ENCODE measurements around the gene AFF3.

Gene AFF3

GRCh38 chr2:99507937-99508818, 634.2 kb downstream of the AFF3 start:
- TF ChIP-seq EGR1 (IDR thresholded peaks at IDR 0.05) = no peak
- no peak for TF ChIP-seq TAF1 (IDR thresholded peaks at IDR 0.05; ENCODE audit: low read depth)
- no peak for TF ChIP-seq USF1 (IDR thresholded peaks at IDR 0.05)
- TF ChIP-seq, protein P1, sequence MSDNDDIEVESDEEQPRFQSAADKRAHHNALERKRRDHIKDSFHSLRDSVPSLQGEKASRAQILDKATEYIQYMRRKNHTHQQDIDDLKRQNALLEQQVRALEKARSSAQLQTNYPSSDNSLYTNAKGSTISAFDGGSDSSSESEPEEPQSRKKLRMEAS (IDR thresholded peaks at IDR 0.05) = no peak
- TF ChIP-seq NFIC (IDR thresholded peaks at IDR 0.05) = no peak
- TF ChIP-seq CEBPB (IDR thresholded peaks at IDR 0.05) = no peak
- no peak for TF ChIP-seq EP300 (IDR thresholded peaks at IDR 0.05; ENCODE audit: borderline replicate concordance)
- TF ChIP-seq TEAD4 (IDR thresholded peaks at IDR 0.05) = no peak
- no peak for TF ChIP-seq RAD21 (IDR thresholded peaks at IDR 0.05; ENCODE audit: low read depth)
- no peak for TF ChIP-seq ZBTB7A (IDR thresholded peaks at IDR 0.05; ENCODE audit: low read depth)

DNA sequence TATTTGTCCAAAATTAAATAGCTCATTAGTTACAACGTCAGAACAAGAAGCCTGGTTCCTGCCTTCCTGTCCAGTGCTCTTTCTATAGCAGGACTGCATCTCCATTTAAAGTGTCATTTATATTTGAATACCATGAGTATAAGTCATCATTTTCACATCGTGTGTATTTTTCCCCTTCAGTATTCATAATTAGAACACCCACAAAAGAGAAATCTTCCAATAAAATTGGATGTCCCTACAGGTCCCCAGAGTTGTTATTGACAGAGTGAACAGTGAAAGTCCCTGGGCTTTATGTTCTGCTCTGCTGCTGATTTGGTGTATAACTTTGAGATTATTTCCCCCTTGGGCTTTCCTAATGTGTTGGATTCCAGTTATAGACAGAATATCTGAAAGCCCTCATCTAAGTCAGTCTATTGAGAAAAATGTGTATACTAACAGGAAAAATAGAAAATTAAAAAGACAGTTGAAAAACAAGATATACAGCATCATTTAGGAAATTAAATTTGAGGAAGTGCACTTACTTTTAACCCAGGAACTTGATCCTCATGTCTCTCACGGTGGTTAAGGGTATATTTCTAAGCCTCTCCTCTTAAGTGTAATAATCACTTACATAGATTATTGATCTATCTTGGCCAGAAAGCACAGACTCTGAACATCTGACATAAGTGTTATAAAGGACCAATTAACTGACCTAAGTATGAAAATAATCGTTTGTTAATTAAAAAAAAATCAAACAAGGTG, 637.4 kb downstream of the AFF3 start:
- no peak for TF ChIP-seq USF1 (IDR thresholded peaks at IDR 0.05)
- TF ChIP-seq TAF1 (IDR thresholded peaks at IDR 0.05; ENCODE audit: low read depth) = no peak
- TF ChIP-seq RAD21 (IDR thresholded peaks at IDR 0.05; ENCODE audit: low read depth) = no peak
- no peak for TF ChIP-seq TEAD4 (IDR thresholded peaks at IDR 0.05)
- TF ChIP-seq YY1 (IDR thresholded peaks at IDR 0.05; ENCODE audit: low read depth) = no peak
- no peak for TF ChIP-seq REST (IDR thresholded peaks at IDR 0.05; ENCODE audit: low read depth)
- no peak for TF ChIP-seq EGR1 (IDR thresholded peaks at IDR 0.05)
- no peak for TF ChIP-seq TCF12 (IDR thresholded peaks at IDR 0.05; ENCODE audit: low read depth)
- TF ChIP-seq NFIC (IDR thresholded peaks at IDR 0.05) = no peak
- TF ChIP-seq ZBTB7A (IDR thresholded peaks at IDR 0.05; ENCODE audit: low read depth) = no peak
- no peak for TF ChIP-seq EP300 (IDR thresholded peaks at IDR 0.05; ENCODE audit: borderline replicate concordance)
- no peak for TF ChIP-seq CEBPB (IDR thresholded peaks at IDR 0.05)

GRCh38 chr2:99496021-99496420, 646.4 kb downstream of the AFF3 start:
- TF ChIP-seq ZBTB7A (IDR thresholded peaks at IDR 0.05; ENCODE audit: low read depth) (no peak), YY1 (IDR thresholded peaks at IDR 0.05; ENCODE audit: low read depth) (no peak), TAF1 (IDR thresholded peaks at IDR 0.05; ENCODE audit: low read depth) (no peak), CEBPB (IDR thresholded peaks at IDR 0.05) (no peak)

Data from Ishikawa (cell line).